Endothelial cell of umbilical vein (primary cell): ENCODE measurements around the gene METTL21A. TPM values are rescaled to one million over a fixed set of nuclear protein-coding genes. Genes with fewer than 3 reads are reported as not detected.

Experiments
- BruUV-seq: library from RNA; stranded (reverse); fragments of 400-500 nt; replicated peaks from 2 replicates; lab custom pipeline; 2021; lab: Mats Ljungman, UMichigan
- CTCF ChIA-PET: fragments of 300-600, 350-600 bp; sonication (Branson Sonifier 250); formaldehyde crosslinking; loops from one replicate; lab custom pipeline; 2021; ENCODE audit warnings: antibody characterized with exemption, inconsistent platforms; lab: Charles Lee
- POLR2A ChIA-PET: fragments of 300-600, 350-600 bp; sonication (Branson Sonifier 250); formaldehyde crosslinking; loops from one replicate; lab custom pipeline; 2021; ENCODE audit warnings: antibody characterized with exemption, inconsistent platforms; lab: Charles Lee
- DNase-seq: peaks from one replicate; pipeline ENCODE4 v3.0.0-alpha.2; 2011; ENCODE audit warnings: low read depth, low spot score
- FAIRE-seq: peaks from 2 replicates; lab custom pipeline; 2011; peaks lifted over from hg19 to GRCh38; lab: Jason Lieb, UNC
- H2AFZ ChIP-seq: 2 replicates; pipeline ENCODE4 v1.6.0; 2012; ENCODE audit warnings: low read depth, low read length, control low read depth, inconsistent platforms
- H3K27ac ChIP-seq: 2 replicates; pipeline ENCODE4 v1.5.1; 2011; ENCODE audit warnings: low read depth, mild to moderate bottlenecking, control low read depth, low read length, moderate library complexity; ENCODE audit not compliant: insufficient read depth
- H3K27me3 ChIP-seq, 2 experiments: 2 replicates each; pipeline versions ENCODE4 v1.6.0 to v1.6.1; 2011; ENCODE audit warnings: low read length in 2 of 2, mixed read lengths in 1 of 2; ENCODE audit not compliant: control insufficient read depth in 2 of 2, insufficient read depth in 2 of 2
- H3K36me3 ChIP-seq, 2 experiments: 2 replicates in 1 of 2; 3 replicates in 1 of 2; pipeline ENCODE4 v1.5.1; 2011; ENCODE audit warnings: low read length in 2 of 2, mild to moderate bottlenecking in 1 of 2, moderate library complexity in 1 of 2; ENCODE audit not compliant: control insufficient read depth in 2 of 2, insufficient read depth in 2 of 2; ENCODE audit errors: extremely low read depth in 1 of 2
- H3K4me1 ChIP-seq: 3 replicates; pipeline ENCODE4 v1.5.1; 2011; ENCODE audit warnings: mild to moderate bottlenecking, low read length; ENCODE audit not compliant: control insufficient read depth, insufficient read depth; ENCODE audit errors: extremely low read depth
- H3K4me2 ChIP-seq: 2 replicates; pipeline ENCODE4 v1.6.1; 2011; ENCODE audit warnings: low read length, control low read depth, mixed read lengths; ENCODE audit not compliant: insufficient read depth
- H3K4me3 ChIP-seq, 3 experiments: fragments of 200-600 bp in 1 of 3; sonication (generic), shearing (Covaris generic) in 1 of 3; replicated peaks in 1 of 3; 2 replicates each; pipeline ENCODE4 v1.5.1; 2011 to 2016; ENCODE audit warnings: control low read depth in 3 of 3, low read length in 3 of 3, mild to moderate bottlenecking in 2 of 3, inconsistent platforms in 1 of 3, low read depth in 1 of 3, moderate library complexity in 1 of 3; ENCODE audit not compliant: insufficient read depth in 1 of 3
- H3K79me2 ChIP-seq: 2 replicates; pipeline ENCODE4 v1.6.0; 2012; ENCODE audit warnings: low read length, inconsistent platforms; ENCODE audit not compliant: control insufficient read depth, insufficient read depth
- H3K9ac ChIP-seq: replicated peaks from 2 replicates; pipeline ENCODE3; 2011; ENCODE audit warnings: low read length, control low read depth; ENCODE audit not compliant: insufficient read depth; ENCODE audit errors: extremely low read depth
- H3K9me1 ChIP-seq: replicated peaks from 3 replicates; pipeline ENCODE4 v1.6.0; 2011; ENCODE audit warnings: mild to moderate bottlenecking, low read length; ENCODE audit not compliant: control insufficient read depth, insufficient read depth; ENCODE audit errors: extremely low read depth
- H3K9me3 ChIP-seq: replicated peaks from 2 replicates; pipeline ENCODE4 v1.5.1; 2012; ENCODE audit warnings: low read length, inconsistent platforms; ENCODE audit not compliant: control insufficient read depth, insufficient read depth
- H4K20me1 ChIP-seq: replicated peaks from 2 replicates; pipeline ENCODE3; 2011; ENCODE audit warnings: mild to moderate bottlenecking, low read length; ENCODE audit not compliant: control insufficient read depth, insufficient read depth; ENCODE audit errors: extremely low read depth
- CTCF ChIP-seq, 2 donors: IDR thresholded peaks; 1 replicate in 1 of 2; 2 replicates in 1 of 2; pipeline ENCODE4 v1.5.1; 2011; ENCODE audit warnings: low read length in 2 of 2, mild to moderate bottlenecking in 2 of 2, moderate library complexity in 2 of 2, control low read depth in 1 of 2, inconsistent platforms in 1 of 2, low read depth in 1 of 2; ENCODE audit not compliant: insufficient read depth in 1 of 2; ENCODE audit errors: extremely low read depth in 1 of 2
- EZH2 ChIP-seq: IDR thresholded peaks from 2 replicates; pipeline ENCODE4 v1.6.1; 2012; ENCODE audit warnings: borderline replicate concordance, low read depth, mild to moderate bottlenecking, moderate library complexity, low read length, inconsistent platforms; ENCODE audit not compliant: severe bottlenecking
- FOS ChIP-seq: IDR thresholded peaks from 2 replicates; pipeline ENCODE4 v1.6.1; 2011; ENCODE audit warnings: mild to moderate bottlenecking, low read length, moderate library complexity, borderline replicate concordance; ENCODE audit not compliant: insufficient read depth
- GATA2 ChIP-seq: IDR thresholded peaks from 2 replicates; pipeline ENCODE4 v1.7.0; 2011; ENCODE audit warnings: low read depth, mild to moderate bottlenecking, moderate library complexity, mixed read lengths, low read length; ENCODE audit not compliant: insufficient read length, insufficient read depth
- JUN ChIP-seq: IDR thresholded peaks from 2 replicates; pipeline ENCODE4 v1.6.1; 2011; ENCODE audit warnings: borderline replicate concordance, low read depth; ENCODE audit not compliant: insufficient read length, insufficient read depth
- MYC ChIP-seq: IDR thresholded peaks from one replicate; pipeline ENCODE4 v1.6.1; 2011; ENCODE audit warnings: mild to moderate bottlenecking, low read depth, low read length
- POLR2A ChIP-seq: IDR thresholded peaks from 2 replicates; pipeline ENCODE4 v1.6.1; 2012; ENCODE audit warnings: low read depth, mild to moderate bottlenecking, control low read depth, low read length
- POLR2AphosphoS5 ChIP-seq: IDR thresholded peaks from 2 replicates; pipeline ENCODE4 v1.6.1; 2012; ENCODE audit warnings: low read depth, mild to moderate bottlenecking, control low read depth, low read length, moderate library complexity; ENCODE audit not compliant: insufficient read depth
- dilution Hi-C: fragments of 300-500 bp; cut with MboI; formaldehyde crosslinking; loops from one replicate; pipeline ENCODE4 v1.15.0; 2019; ENCODE audit warnings: low sequenced_read_pairs; ENCODE audit not compliant: extremely low pct_ligation_motif_present
- intact Hi-C: fragments of 100-400 bp; cut with micrococcal nuclease; formaldehyde crosslinking; loops from one replicate; pipeline ENCODE4 v1.10.0; 2022
- polyA plus RNA-seq, 4 experiments: library from polyadenylated mRNA; depleted of rRNA in 3 of 4; stranded (reverse) in 3 of 4; unstranded in 1 of 4; fragments of >200 nt; gene quantifications; 2 replicates each; pipeline versions ENCODE4 v1.2.1 to v1.2.3, GENCODE V29; 2011 to 2012; ENCODE audit warnings: missing spikeins in 1 of 4
- total RNA-seq: library from RNA; stranded (reverse); gene quantifications from 2 replicates; pipeline ENCODE4 v1.2.3, GENCODE V29; 2021
- TF ChIP-seq, protein P1 (sequence below): IDR thresholded peaks from 2 replicates; pipeline ENCODE4 v1.6.1; 2011; ENCODE audit not compliant: insufficient read depth, insufficient read length

METTL21A gene
- total and polyA plus RNA-seq, 2 donors (not counting 3 experiments of a cell fraction or from before 2014, with no cell fraction given), result 11.6 to 14.0 TPM

DNA sequence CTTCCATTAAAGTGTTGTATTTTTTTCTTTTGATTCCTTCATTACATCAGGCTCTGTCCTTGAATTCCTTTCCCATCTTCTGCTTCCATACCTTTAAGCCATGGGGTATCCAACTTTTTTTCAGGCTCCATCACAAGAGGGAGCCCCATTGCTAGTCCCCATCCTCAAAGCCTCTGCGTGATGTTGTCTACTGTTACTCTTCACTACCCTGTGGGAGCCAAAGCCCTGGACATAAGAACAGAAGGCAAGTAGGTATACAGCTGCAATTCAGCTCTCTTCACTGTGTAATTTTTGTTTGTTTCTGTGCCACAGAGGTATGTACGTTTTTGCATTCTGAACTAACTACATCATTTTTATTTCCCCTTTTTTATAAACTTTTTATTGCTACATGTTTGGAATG, 49.6 kb upstream of the METTL21A start:
- H3K79me2 ChIP-seq, result no peaks in the 10 kb centered on the region
- peaks cover 17% of the 10 kb centered on the region for H3K4me1 ChIP-seq
- FAIRE-seq (no peak), DNase-seq (no peak)
- H4K20me1 ChIP-seq, result no peaks in the 10 kb centered on the region
- CTCF ChIA-PET, result interaction anchor here (0.9 to 1.2 kb wide), 3 partner anchors 9 to 180 kb away, joined by 3 to 5 read pairs (median 4); no protein-coding TSS in a partner anchor
- no peak overlapping the region for H3K4me3 ChIP-seq
- no TSS peak for BruUV-seq
- no peak overlapping the region for H3K27ac ChIP-seq
- dilution Hi-C loops, result no loop called here
- no peak overlapping the region for H3K9ac ChIP-seq
- intact Hi-C loops, result loop anchor here (5.0 kb wide), 2 partner anchors 283 to 352 kb away; partner anchors contain the start of gene PLEKHM3
- H3K9me1 ChIP-seq, result no peaks in the 10 kb centered on the region
- no peaks in the 10 kb centered on the region for H3K27me3 ChIP-seq
- H3K9me3 ChIP-seq, result no peaks in the 10 kb centered on the region
- no peaks in the 10 kb centered on the region for H3K36me3 ChIP-seq
- POLR2A ChIA-PET, result no interaction called here
- TF ChIP-seq EZH2 (no peak), MYC (no peak), CTCF (IDR thresholded peaks at IDR 0.05; ENCODE audit: extremely low read depth in 1 of 2, insufficient read depth in 1 of 2, low read depth in 1 of 2, low read length in 2 of 2) (no peak), GATA2 (no peak), POLR2A (no peak), JUN (no peak), POLR2AphosphoS5 (no peak), FOS (no peak)
- TF ChIP-seq, protein P1, sequence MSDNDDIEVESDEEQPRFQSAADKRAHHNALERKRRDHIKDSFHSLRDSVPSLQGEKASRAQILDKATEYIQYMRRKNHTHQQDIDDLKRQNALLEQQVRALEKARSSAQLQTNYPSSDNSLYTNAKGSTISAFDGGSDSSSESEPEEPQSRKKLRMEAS, result no peak
- H3K4me2 ChIP-seq, result no peak overlapping the region
- H2AFZ ChIP-seq, result no peak overlapping the region
